Measurements from ENCODE around the gene PNMA6E.
"Not testable (repeated sequence)": the region's sequence is repeated elsewhere in the genome, so short reads cannot be mapped to it uniquely, and the experiment has no call there.

Gene PNMA6E

GRCh38 chrX:153408221-153408721 is 7.1 kb upstream of the PNMA6E start:
- DNase-seq (ENCODE audit: low spot score) = no peak

GRCh38 chrX:153407736-153408135 is 6.6 kb upstream of the PNMA6E start:
- DNase-seq (ENCODE audit: low spot score) = no peak

- DNase-seq (ENCODE audit: low spot score) = no peak
Observed at GRCh38 chrX:153406903-153407302, 5.8 kb upstream of the PNMA6E start.

- DNase-seq (ENCODE audit: low spot score) = no peak
Observed at GRCh38 chrX:153406011-153406410, 4.9 kb upstream of the PNMA6E start.

- DNase-seq (ENCODE audit: low spot score) = no peak
Observed at GRCh38 chrX:153405426-153405825, 4.3 kb upstream of the PNMA6E start.

DNA sequence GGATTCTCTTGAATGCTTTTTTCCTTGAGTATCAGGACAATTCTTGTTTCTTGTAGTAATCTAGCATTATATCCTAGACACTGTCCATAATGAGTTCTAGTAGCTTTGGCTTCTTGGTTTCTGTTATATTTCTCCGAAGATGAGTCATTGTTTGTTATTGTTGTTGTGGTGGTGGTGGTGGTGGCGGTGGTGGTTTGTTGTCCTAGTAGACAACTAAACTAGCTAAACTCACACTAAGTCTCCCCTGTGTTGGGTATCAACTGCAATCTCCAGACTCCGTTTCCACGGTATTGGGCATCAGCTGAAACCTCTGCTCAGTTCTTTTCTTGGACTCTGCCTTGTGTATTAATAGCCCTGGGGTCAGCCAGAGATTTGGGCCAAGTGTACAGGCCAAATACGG is 3.2 kb upstream of the PNMA6E start:
- not testable (repeated sequence) for DNase-seq (ENCODE audit: low spot score)

GRCh38 chrX:153400146-153401132 is 711 bp downstream of the PNMA6E start:
- DNase-seq (ENCODE audit: low spot score) = peak; percentile 38

GRCh38 chrX:153398275-153398960 is 2.7 kb downstream of the PNMA6E start:
- no peak for DNase-seq (ENCODE audit: low spot score)

- no peak for DNase-seq (ENCODE audit: low spot score)
Observed at GRCh38 chrX:153397256-153397960, 3.7 kb downstream of the PNMA6E start.

DNA sequence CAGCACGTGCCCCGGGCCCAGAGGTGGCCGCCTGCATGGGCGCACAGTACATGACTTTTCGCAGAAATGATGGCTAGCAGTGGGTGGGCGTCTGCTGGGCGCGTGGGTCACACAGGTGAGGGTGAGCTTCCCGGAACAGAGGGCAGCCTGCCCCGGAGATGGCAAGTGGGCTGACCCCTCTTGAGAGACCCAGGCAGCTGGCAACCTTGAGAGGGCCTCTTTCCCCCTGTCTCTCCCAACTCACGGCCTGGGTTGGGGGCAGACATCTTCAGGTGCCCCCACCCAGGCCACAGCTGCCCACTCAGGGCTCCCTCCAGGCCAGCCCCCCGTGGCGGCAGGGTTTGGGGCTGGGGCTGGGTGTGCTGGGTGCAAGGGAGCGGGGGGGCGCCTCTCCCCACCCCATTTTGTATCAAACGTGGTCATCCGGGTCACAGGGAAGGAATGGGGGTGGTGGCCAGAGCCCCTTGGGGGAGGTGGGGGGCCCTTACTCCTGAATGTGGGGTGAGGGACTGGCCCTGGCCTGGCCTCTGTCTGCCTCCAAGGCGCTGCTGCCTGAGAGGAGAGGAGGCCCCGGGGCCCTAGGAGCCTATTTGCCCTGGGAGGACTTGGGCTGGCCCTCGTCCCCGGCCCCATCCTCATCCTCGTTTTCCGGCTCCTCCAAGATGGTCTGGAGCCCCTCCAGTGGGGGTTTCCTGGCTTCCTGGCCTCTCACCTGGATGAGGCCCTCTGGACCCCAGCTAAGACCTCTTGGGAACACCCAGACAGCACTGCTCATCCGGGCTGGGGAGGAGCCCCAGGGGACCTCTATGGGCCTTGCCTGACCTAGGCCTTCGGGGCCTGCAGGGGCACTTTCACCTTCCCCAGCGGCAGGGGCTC is 4.6 kb downstream of the PNMA6E start:
- DNase-seq (ENCODE audit: low spot score) = no peak

DNA sequence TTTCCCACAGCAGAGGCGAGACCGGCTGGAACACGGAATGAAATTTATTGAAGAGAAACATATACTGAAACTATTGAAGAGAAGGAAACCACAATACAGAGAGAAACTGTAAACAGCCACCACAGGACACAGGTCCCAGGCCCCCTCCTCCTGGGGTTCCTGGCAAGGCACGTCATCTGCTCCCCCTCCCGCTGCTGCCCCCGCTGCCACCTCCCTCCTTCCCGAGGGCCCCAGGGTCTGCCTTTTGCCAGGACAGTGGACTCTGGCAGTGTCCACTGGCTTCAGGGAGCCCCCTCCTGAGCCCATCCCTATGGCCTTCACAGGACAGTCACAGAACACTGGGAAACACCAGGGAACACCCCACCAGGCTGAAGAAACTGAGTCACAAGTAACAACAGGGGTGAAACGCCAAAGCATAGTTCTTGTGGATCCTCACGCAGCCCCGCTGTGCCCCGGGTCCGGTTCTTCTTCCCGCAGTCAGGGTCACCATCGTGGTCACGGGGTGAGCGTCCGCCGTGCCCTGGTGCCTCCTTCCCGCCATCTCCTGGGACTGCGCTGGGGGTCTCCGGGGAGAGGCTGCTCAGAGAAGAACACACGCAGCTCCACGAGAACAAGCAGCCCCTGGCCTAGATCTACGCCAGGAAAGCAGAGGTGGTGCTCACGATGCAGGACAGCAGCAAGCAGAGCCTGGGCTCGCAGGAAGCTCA is 5.4 kb downstream of the PNMA6E start:
- no peak for DNase-seq (ENCODE audit: low spot score)

- no peak for DNase-seq (ENCODE audit: low spot score)
Observed at GRCh38 chrX:153394612-153395011, 6.5 kb downstream of the PNMA6E start.

GRCh38 chrX:153392642-153393321 is 8.4 kb downstream of the PNMA6E start:
- DNase-seq (ENCODE audit: low spot score) = no peak

DNA sequence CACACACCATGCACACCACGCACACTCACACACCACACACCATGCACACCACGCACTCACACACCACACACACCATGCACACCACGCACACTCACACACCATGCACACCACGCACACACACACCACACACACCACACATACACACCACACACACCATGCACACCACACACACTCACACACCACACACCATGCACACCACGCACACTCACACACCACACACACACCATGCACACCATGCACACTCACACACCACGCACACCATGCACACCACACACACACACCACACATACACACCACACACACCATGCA is 11.7 kb downstream of the PNMA6E start:
- not testable (repeated sequence) for DNase-seq (ENCODE audit: low spot score)

- DNase-seq (ENCODE audit: low spot score) = no peak
Observed at GRCh38 chrX:153388722-153389459, 12.3 kb downstream of the PNMA6E start.

- DNase-seq (ENCODE audit: low spot score) = no peak
Observed at GRCh38 chrX:153387987-153388721, 13.0 kb downstream of the PNMA6E start.

DNA sequence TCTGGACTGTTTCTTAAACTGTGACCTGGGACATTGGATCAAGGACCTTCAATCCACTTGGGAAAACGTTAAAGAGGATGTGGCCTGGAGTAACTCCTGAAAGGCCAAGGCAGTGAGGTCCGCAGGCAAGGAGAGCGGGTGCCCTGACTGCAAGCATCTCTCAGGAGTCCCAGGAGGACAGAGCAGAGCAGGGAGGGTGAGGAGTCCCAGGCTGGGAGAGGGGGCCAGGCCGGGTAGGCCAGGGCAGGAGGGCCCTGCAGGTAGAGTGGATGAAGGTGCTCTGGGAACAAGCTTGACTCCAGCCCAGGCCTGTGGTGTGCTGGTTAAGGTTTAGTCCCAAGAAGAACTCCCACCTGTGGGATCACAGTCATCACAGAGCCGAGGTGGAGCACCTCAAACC is 13.8 kb downstream of the PNMA6E start:
- DNase-seq (ENCODE audit: low spot score) = no peak

- DNase-seq (ENCODE audit: low spot score) = no peak
Observed at GRCh38 chrX:153386097-153386496, 15.1 kb downstream of the PNMA6E start.

DNA sequence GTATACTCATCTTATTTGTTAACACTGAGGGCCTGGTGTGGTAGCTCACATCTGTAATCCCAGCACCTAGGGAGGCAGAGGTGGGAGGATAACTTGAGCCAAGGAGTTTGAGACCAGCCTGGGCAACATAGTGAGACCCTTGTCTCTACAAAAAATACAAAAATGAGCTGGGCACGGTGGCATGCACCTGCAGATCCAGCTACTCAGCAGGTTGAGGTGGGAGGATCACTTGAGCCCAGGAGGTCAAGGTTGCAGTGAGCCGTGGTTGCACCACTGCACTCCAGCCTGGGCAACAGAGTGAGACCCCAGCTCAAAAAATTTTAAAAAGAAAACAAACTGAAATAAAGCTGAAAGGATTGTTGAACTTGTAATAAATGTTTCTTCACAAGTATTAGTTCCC is 16.2 kb downstream of the PNMA6E start:
- DNase-seq (ENCODE audit: low spot score) = not testable (repeated sequence)
